Coronary artery (tissue), 2 donors: Measurements from ENCODE around the gene MTMR12.

Source experiments
- DNase-seq: peaks from one replicate; pipeline ENCODE4 v3.0.0-alpha.2; 2017; ENCODE audit warnings: low spot score
- H3K27ac ChIP-seq, 2 donors: fragments of 200-600 bp; sonication (generic); one replicate each; pipeline ENCODE4 v1.5.1; 2016 to 2019
- H3K4me3 ChIP-seq: fragments of 200-600 bp; sonication (generic); 2 replicates; pipeline ENCODE4 v1.5.1; 2016; ENCODE audit warnings: mild to moderate bottlenecking, moderate library complexity
- CTCF ChIP-seq: fragments of 200-600 bp; sonication (generic); IDR thresholded peaks from one replicate; pipeline ENCODE4 v1.5.1; 2019; ENCODE audit warnings: antibody characterized with exemption

MTMR12 gene

GRCh38 chr5:32312595-32313332 is at the start of gene MTMR12:
Gene MTMR12, minus strand, starts transcription at chr5:32312939. Its CDS starts 101 bp downstream, at chr5:32312838.
- H3K4me3 ChIP-seq, result peak within 1 kb of the TSS; percentile 81
- peak within 1 kb of the TSS; percentile 92 to 98 for H3K27ac ChIP-seq
- TF ChIP-seq CTCF, result no peak
- DNase-seq, result peak; percentile 100

GRCh38 chr5:32362527-32362926 is 49.8 kb upstream of the MTMR12 start:
- no peak for TF ChIP-seq CTCF
- DNase-seq, result no peak
- Histone ChIP-seq H3K4me3 (no peak overlapping the region), H3K27ac (no peak overlapping the region)

GRCh38 chr5:32360906-32361305 is 48.2 kb upstream of the MTMR12 start:
- no peak overlapping the region for H3K27ac ChIP-seq
- TF ChIP-seq CTCF, result no peak
- no peak for DNase-seq
- no peak overlapping the region for H3K4me3 ChIP-seq

GRCh38 chr5:32358611-32359010 is 45.9 kb upstream of the MTMR12 start:
- H3K4me3 ChIP-seq, result no peak overlapping the region
- no peak overlapping the region for H3K27ac ChIP-seq
- no peak for TF ChIP-seq CTCF
- no peak for DNase-seq

- no peak for TF ChIP-seq CTCF
- Histone ChIP-seq H3K4me3 (no peak overlapping the region), H3K27ac (no peak overlapping the region)
- DNase-seq, result no peak
Observed at GRCh38 chr5:32357658-32358057, 44.9 kb upstream of the MTMR12 start.

- H3K4me3 ChIP-seq, result no peak overlapping the region
- no peak for TF ChIP-seq CTCF
- DNase-seq, result no peak
- no peak overlapping the region for H3K27ac ChIP-seq
Observed at GRCh38 chr5:32355686-32356085, 42.9 kb upstream of the MTMR12 start.

- no peak for DNase-seq
- no peak for TF ChIP-seq CTCF
- no peak overlapping the region for H3K4me3 ChIP-seq
- no peak overlapping the region for H3K27ac ChIP-seq
Observed at GRCh38 chr5:32353420-32353819, 40.7 kb upstream of the MTMR12 start.
